WTC11 (cell line): Measurements from ENCODE around the gene TRPM7. TPM values are rescaled to one million over a fixed set of nuclear protein-coding genes. Genes with fewer than 3 reads are reported as not detected.

Source experiments
- ATAC-seq: fragments of 200-7000 bp; cut with Tn5 transposase; 2 replicates; pipeline ENCODE4 v1.10.0; 2021; ENCODE audit warnings: mild to moderate bottlenecking, moderate library complexity
- CTCF ChIA-PET: fragments of 300-600 bp; sonication (Branson Sonifier 250); formaldehyde crosslinking; loops from one replicate; lab custom pipeline; 2021; ENCODE audit warnings: antibody characterized with exemption; lab: Charles Lee
- POLR2A ChIA-PET: fragments of 350-600 bp; sonication (Branson Sonifier 250); formaldehyde crosslinking; loops from one replicate; lab custom pipeline; 2021; ENCODE audit warnings: antibody characterized with exemption; lab: Charles Lee
- DNase-seq: peaks from one replicate; pipeline ENCODE4 v3.0.0; 2021; ENCODE audit warnings: low spot score
- H3K27ac Mint-ChIP-seq: 2 replicates; pipeline ENCODE4 v1.8.0; 2021; ENCODE audit warnings: mixed read lengths
- H3K27me3 Mint-ChIP-seq: 2 replicates; pipeline ENCODE4 v1.8.0; 2021; ENCODE audit warnings: low read depth, mild to moderate bottlenecking, moderate library complexity, mixed read lengths
- H3K36me3 Mint-ChIP-seq: 2 replicates; pipeline ENCODE4 v1.8.0; 2021; ENCODE audit warnings: mixed read lengths
- H3K4me1 Mint-ChIP-seq: 2 replicates; pipeline ENCODE4 v1.8.0; 2022; ENCODE audit warnings: mixed read lengths
- H3K4me3 Mint-ChIP-seq: 2 replicates; pipeline ENCODE4 v1.8.0; 2021; ENCODE audit warnings: mild to moderate bottlenecking, moderate library complexity, mixed read lengths
- H3K9me3 Mint-ChIP-seq: 2 replicates; pipeline ENCODE4 v1.8.0; 2021; ENCODE audit warnings: mixed read lengths
- CDX4 ChIP-seq: fragments of 250-450 bp; sonication (Bioruptor Pico); IDR thresholded peaks from 2 replicates; pipeline ENCODE4 v1.9.0; 2021; ENCODE audit warnings: moderate library complexity, mild to moderate bottlenecking, inconsistent platforms, borderline replicate concordance
- CREB1 ChIP-seq: sonication (generic); formaldehyde crosslinking; IDR thresholded peaks from 2 replicates; pipeline ENCODE4 v1.8.0; 2023; ENCODE audit warnings: mild to moderate bottlenecking, missing genetic modification reagents
- EMX1 ChIP-seq: fragments of 250-450 bp; sonication (Bioruptor Pico); IDR thresholded peaks from 2 replicates; pipeline ENCODE4 v1.8.0; 2021; ENCODE audit warnings: mild to moderate bottlenecking
- FOXJ3 ChIP-seq: sonication (generic); formaldehyde crosslinking; IDR thresholded peaks from 2 replicates; pipeline ENCODE4 v1.9.0; 2021; ENCODE audit warnings: missing genetic modification reagents, mild to moderate bottlenecking, borderline replicate concordance
- FOXP4 ChIP-seq: sonication (generic); formaldehyde crosslinking; IDR thresholded peaks from 2 replicates; pipeline ENCODE4 v1.8.0; 2022; ENCODE audit warnings: mild to moderate bottlenecking, missing genetic modification reagents
- NR1H2 ChIP-seq: sonication (generic); formaldehyde crosslinking; IDR thresholded peaks from 2 replicates; pipeline ENCODE4 v1.9.0; 2021; ENCODE audit warnings: mild to moderate bottlenecking, moderate library complexity, missing genetic modification reagents
- OVOL2 ChIP-seq: fragments of 250-450 bp; sonication (Bioruptor Pico); IDR thresholded peaks from 2 replicates; pipeline ENCODE4 v1.9.0; 2021; ENCODE audit warnings: mild to moderate bottlenecking, borderline replicate concordance
- SMAD4 ChIP-seq: sonication (generic); formaldehyde crosslinking; IDR thresholded peaks from 2 replicates; pipeline ENCODE4 v1.8.0; 2022; ENCODE audit warnings: mild to moderate bottlenecking, missing genetic modification reagents
- SP1 ChIP-seq: sonication (generic); formaldehyde crosslinking; conservative IDR thresholded peaks from 2 replicates; pipeline ENCODE4 v1.8.1; 2022; ENCODE audit warnings: missing genetic modification reagents
- TEAD4 ChIP-seq: sonication (generic); formaldehyde crosslinking; IDR thresholded peaks from 2 replicates; pipeline ENCODE4 v1.8.0; 2022; ENCODE audit warnings: mild to moderate bottlenecking, missing genetic modification reagents
- ZNF121 ChIP-seq: sonication (generic); formaldehyde crosslinking; IDR thresholded peaks from 2 replicates; pipeline ENCODE4 v1.8.0; 2023; ENCODE audit warnings: missing genetic modification reagents
- ZNF263 ChIP-seq: sonication (generic); formaldehyde crosslinking; IDR thresholded peaks from 2 replicates; pipeline ENCODE4 v1.8.1; 2022; ENCODE audit warnings: low read depth, mild to moderate bottlenecking, moderate library complexity, missing genetic modification reagents
- ZNF317 ChIP-seq: sonication (generic); formaldehyde crosslinking; IDR thresholded peaks from 2 replicates; pipeline ENCODE4 v1.8.1; 2023; ENCODE audit warnings: low read depth, mild to moderate bottlenecking, moderate library complexity, missing genetic modification reagents, borderline replicate concordance
- ZNF396 ChIP-seq: fragments of 250-450 bp; sonication (Bioruptor Pico); IDR thresholded peaks from 2 replicates; pipeline ENCODE4 v1.8.0; 2021; ENCODE audit warnings: mild to moderate bottlenecking, moderate library complexity, borderline replicate concordance
- total RNA-seq: library from RNA; stranded (reverse); gene quantifications from 3 replicates; pipeline ENCODE4 v1.2.3, GENCODE V29; 2021
- TF ChIP-seq, protein P1 (sequence below): fragments of 250-450 bp; sonication (Bioruptor Pico); IDR thresholded peaks from 2 replicates; pipeline ENCODE4 v1.9.0; 2021; ENCODE audit warnings: mild to moderate bottlenecking
- TF ChIP-seq, protein P2 (sequence below): sonication (generic); formaldehyde crosslinking; IDR thresholded peaks from 2 replicates; pipeline ENCODE4 v1.8.1; 2022; ENCODE audit warnings: mild to moderate bottlenecking, moderate library complexity, missing genetic modification reagents
- TF ChIP-seq, protein P3 (sequence below): sonication (generic); formaldehyde crosslinking; IDR thresholded peaks from 2 replicates; pipeline ENCODE4 v1.8.1; 2022; ENCODE audit warnings: low read depth, missing genetic modification reagents, borderline replicate concordance
- TF ChIP-seq, protein P4 (sequence below): sonication (generic); formaldehyde crosslinking; IDR thresholded peaks from 2 replicates; pipeline ENCODE4 v1.8.0; 2023; ENCODE audit warnings: missing genetic modification reagents, mild to moderate bottlenecking, borderline replicate concordance
- TF ChIP-seq, protein P5 (sequence below): fragments of 250-450 bp; sonication (Bioruptor Pico); IDR thresholded peaks from 2 replicates; pipeline ENCODE4 v2.1.2; 2022; ENCODE audit warnings: mild to moderate bottlenecking, moderate library complexity

Gene TRPM7
- total RNA-seq, 1 experiment from 2014 or later = 24.0 TPM

DNA sequence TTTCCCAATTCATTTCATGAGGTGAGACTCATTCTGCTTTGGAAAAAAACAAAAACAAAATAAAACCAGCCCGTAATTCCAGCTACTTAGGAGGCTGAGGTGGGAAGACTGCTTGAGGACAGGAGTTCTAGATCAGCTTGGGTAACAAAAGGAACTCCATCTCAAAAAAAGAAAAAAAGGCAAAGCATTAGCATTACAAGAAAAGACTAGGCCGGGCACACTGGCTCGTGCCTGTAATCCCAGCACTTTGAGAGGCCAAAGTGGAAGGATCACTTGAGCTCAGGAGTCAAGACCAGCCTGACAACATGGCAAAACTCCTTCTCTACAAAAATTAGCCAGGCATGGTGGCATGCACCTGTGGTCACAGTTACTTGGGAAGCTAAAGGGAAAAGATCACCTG, 33.9 kb downstream of the TRPM7 start (continued):
- TF ChIP-seq, protein P1, sequence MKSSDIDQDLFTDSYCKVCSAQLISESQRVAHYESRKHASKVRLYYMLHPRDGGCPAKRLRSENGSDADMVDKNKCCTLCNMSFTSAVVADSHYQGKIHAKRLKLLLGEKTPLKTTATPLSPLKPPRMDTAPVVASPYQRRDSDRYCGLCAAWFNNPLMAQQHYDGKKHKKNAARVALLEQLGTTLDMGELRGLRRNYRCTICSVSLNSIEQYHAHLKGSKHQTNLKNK (CRISPR knock-in tag) = no peak
- TF ChIP-seq FOXP4 (no peak), SMAD4 (CRISPR knock-in tag) (no peak)
- TF ChIP-seq, protein P2, sequence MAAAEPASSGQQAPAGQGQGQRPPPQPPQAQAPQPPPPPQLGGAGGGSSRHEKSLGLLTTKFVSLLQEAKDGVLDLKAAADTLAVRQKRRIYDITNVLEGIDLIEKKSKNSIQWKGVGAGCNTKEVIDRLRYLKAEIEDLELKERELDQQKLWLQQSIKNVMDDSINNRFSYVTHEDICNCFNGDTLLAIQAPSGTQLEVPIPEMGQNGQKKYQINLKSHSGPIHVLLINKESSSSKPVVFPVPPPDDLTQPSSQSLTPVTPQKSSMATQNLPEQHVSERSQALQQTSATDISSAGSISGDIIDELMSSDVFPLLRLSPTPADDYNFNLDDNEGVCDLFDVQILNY = no peak

GRCh38 chr15:50641318-50641717, 45.3 kb downstream of the TRPM7 start:
- ChIA-PET POLR2A (no interaction called here), CTCF (no interaction called here)
- Mint-ChIP-seq H3K36me3 (peaks cover 56% of the 10 kb centered on the region), H3K27me3 (no peaks in the 10 kb centered on the region), H3K27ac (no peak overlapping the region), H3K4me1 (no peaks in the 10 kb centered on the region), H3K4me3 (no peak overlapping the region), H3K9me3 (no peaks in the 10 kb centered on the region)
- TF ChIP-seq ZNF396 (no peak), ZNF121 (CRISPR knock-in tag) (no peak), CREB1 (CRISPR knock-in tag) (no peak), OVOL2 (CRISPR knock-in tag) (no peak), ZNF317 (no peak), TEAD4 (no peak), EMX1 (CRISPR knock-in tag) (no peak), FOXJ3 (CRISPR knock-in tag) (no peak), NR1H2 (CRISPR knock-in tag) (no peak), SMAD4 (CRISPR knock-in tag) (no peak), CDX4 (CRISPR knock-in tag) (no peak), ZNF263 (no peak), SP1 (CRISPR knock-in tag) (no peak)
- TF ChIP-seq, protein P3, sequence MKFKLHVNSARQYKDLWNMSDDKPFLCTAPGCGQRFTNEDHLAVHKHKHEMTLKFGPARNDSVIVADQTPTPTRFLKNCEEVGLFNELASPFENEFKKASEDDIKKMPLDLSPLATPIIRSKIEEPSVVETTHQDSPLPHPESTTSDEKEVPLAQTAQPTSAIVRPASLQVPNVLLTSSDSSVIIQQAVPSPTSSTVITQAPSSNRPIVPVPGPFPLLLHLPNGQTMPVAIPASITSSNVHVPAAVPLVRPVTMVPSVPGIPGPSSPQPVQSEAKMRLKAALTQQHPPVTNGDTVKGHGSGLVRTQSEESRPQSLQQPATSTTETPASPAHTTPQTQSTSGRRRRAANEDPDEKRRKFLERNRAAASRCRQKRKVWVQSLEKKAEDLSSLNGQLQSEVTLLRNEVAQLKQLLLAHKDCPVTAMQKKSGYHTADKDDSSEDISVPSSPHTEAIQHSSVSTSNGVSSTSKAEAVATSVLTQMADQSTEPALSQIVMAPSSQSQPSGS (CRISPR knock-in tag) = no peak
- TF ChIP-seq, protein P4, sequence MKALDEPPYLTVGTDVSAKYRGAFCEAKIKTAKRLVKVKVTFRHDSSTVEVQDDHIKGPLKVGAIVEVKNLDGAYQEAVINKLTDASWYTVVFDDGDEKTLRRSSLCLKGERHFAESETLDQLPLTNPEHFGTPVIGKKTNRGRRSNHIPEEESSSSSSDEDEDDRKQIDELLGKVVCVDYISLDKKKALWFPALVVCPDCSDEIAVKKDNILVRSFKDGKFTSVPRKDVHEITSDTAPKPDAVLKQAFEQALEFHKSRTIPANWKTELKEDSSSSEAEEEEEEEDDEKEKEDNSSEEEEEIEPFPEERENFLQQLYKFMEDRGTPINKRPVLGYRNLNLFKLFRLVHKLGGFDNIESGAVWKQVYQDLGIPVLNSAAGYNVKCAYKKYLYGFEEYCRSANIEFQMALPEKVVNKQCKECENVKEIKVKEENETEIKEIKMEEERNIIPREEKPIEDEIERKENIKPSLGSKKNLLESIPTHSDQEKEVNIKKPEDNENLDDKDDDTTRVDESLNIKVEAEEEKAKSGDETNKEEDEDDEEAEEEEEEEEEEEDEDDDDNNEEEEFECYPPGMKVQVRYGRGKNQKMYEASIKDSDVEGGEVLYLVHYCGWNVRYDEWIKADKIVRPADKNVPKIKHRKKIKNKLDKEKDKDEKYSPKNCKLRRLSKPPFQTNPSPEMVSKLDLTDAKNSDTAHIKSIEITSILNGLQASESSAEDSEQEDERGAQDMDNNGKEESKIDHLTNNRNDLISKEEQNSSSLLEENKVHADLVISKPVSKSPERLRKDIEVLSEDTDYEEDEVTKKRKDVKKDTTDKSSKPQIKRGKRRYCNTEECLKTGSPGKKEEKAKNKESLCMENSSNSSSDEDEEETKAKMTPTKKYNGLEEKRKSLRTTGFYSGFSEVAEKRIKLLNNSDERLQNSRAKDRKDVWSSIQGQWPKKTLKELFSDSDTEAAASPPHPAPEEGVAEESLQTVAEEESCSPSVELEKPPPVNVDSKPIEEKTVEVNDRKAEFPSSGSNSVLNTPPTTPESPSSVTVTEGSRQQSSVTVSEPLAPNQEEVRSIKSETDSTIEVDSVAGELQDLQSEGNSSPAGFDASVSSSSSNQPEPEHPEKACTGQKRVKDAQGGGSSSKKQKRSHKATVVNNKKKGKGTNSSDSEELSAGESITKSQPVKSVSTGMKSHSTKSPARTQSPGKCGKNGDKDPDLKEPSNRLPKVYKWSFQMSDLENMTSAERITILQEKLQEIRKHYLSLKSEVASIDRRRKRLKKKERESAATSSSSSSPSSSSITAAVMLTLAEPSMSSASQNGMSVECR = no peak
- TF ChIP-seq, protein P5, sequence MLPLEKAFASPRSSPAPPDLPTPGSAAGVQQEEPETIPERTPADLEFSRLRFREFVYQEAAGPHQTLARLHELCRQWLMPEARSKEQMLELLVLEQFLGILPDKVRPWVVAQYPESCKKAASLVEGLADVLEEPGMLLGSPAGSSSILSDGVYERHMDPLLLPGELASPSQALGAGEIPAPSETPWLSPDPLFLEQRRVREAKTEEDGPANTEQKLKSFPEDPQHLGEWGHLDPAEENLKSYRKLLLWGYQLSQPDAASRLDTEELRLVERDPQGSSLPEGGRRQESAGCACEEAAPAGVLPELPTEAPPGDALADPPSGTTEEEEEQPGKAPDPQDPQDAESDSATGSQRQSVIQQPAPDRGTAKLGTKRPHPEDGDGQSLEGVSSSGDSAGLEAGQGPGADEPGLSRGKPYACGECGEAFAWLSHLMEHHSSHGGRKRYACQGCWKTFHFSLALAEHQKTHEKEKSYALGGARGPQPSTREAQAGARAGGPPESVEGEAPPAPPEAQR = no peak
- DNase-seq (no peak), ATAC-seq (no peak)
